Gastrocnemius medialis (tissue), 4 donors: ENCODE data around the gene SLC1A2. TPM values are rescaled to one million over a fixed set of nuclear protein-coding genes. Genes with fewer than 3 reads are reported as not detected.

Source experiments
- ATAC-seq, 2 donors: fragments of 150-250 bp; one replicate each; pipeline ENCODE4 v1.9.1; 2016
- DNase-seq, 2 donors: peaks; one replicate each; pipeline ENCODE4 v3.0.0-alpha.2; 2019
- H3K27ac ChIP-seq, 4 donors: fragments of 200-600 bp; sonication (generic); 1 replicate in 1 of 4; 2 replicates in 3 of 4; pipeline ENCODE4 v1.5.1; 2016 to 2018; ENCODE audit warnings: mild to moderate bottlenecking in 2 of 4, moderate library complexity in 1 of 4
- H3K27me3 ChIP-seq, 3 donors: fragments of 200-600 bp; sonication (generic) in 2 of 3; 1 replicate in 1 of 3; 2 replicates in 2 of 3; pipeline versions ENCODE4 v1.5.1 to v1.6.0; 2016 to 2019; ENCODE audit warnings: mild to moderate bottlenecking in 1 of 3, moderate library complexity in 1 of 3
- H3K36me3 ChIP-seq, 2 donors: fragments of 200-600 bp; sonication (generic) in 1 of 2; one replicate each; pipeline ENCODE4 v1.5.1; 2017 to 2018
- H3K4me1 ChIP-seq, 2 donors: fragments of 200-600 bp; sonication (generic) in 1 of 2; one replicate each; pipeline ENCODE4 v1.5.1; 2016 to 2017; ENCODE audit warnings: mild to moderate bottlenecking in 2 of 2
- H3K4me3 ChIP-seq, 4 donors: fragments of 200-600 bp; sonication (generic) in 3 of 4; 1 replicate in 1 of 4; 2 replicates in 3 of 4; pipeline ENCODE4 v1.5.1; 2016 to 2019; ENCODE audit warnings: mild to moderate bottlenecking in 2 of 4
- H3K9me3 ChIP-seq, 3 donors: fragments of 200-600 bp; sonication (generic) in 2 of 3; 1 replicate in 1 of 3; 2 replicates in 2 of 3; pipeline ENCODE4 v1.5.1; 2016 to 2019
- CTCF ChIP-seq, 5 experiments: fragments of 450-650 bp in 3 of 5; fragments of 200-600 bp in 2 of 5; sonication (generic) in 2 of 5; IDR thresholded peaks in 4 of 5; conservative IDR thresholded peaks in 1 of 5; 1 replicate in 4 of 5; 2 replicates in 1 of 5; pipeline ENCODE4 v1.5.1; 2016 to 2019; ENCODE audit warnings: antibody characterized with exemption in 5 of 5, mild to moderate bottlenecking in 3 of 5, moderate library complexity in 3 of 5
- POLR2A ChIP-seq, 2 donors: fragments of 450-650 bp; IDR thresholded peaks; one replicate each; pipeline ENCODE4 v1.6.1; 2017; ENCODE audit warnings: antibody characterized with exemption in 2 of 2, mild to moderate bottlenecking in 2 of 2, moderate library complexity in 2 of 2
- in situ Hi-C, 4 donors: fragments of 200-750 bp; cut with MboI; loops; one replicate each; pipeline versions ENCODE4 v1.15.0 to v1.8.0; 2017; ENCODE audit warnings: low sequenced_read_pairs in 4 of 4
- intact Hi-C: fragments of 100-400 bp; cut with DNase I; formaldehyde crosslinking; loops from one replicate; pipeline ENCODE4 v1.15.1; 2023; ENCODE audit warnings: low total_unique reads
- total RNA-seq, 4 donors: library from RNA; depleted of rRNA; stranded (reverse); fragments of >200 nt; gene quantifications; one replicate each; pipeline versions ENCODE4 v1.1.0 to v1.2.3, GENCODE V29; 2016

Gene SLC1A2
- total RNA-seq, 4 donors from 2014 or later = 0.15 to 1.1 (median 0.52) TPM

GRCh38 chr11:35207471-35208403, 211.6 kb downstream of the SLC1A2 start:
- intact Hi-C loops (no loop called here), in situ Hi-C loops (no loop called here)
- H3K4me3 ChIP-seq = no peak overlapping the region
- no peaks in the 10 kb centered on the region for H3K4me1 ChIP-seq
- peaks cover 0 to 6% of the 10 kb centered on the region in 2 donors for H3K36me3 ChIP-seq
- H3K27ac ChIP-seq = no peak overlapping the region
- no peak for ATAC-seq
- TF ChIP-seq CTCF (IDR thresholded peaks at IDR 0.05 in 4 of 5, conservative IDR thresholded peaks at IDR 0.05 in 1 of 5) = no peak
- TF ChIP-seq POLR2A (IDR thresholded peaks at IDR 0.05) = no peak
- no peak for DNase-seq
- no peaks in the 10 kb centered on the region for H3K9me3 ChIP-seq
- no peaks in the 10 kb centered on the region for H3K27me3 ChIP-seq

- Histone ChIP-seq H3K36me3 (peaks cover 0 to 7% of the 10 kb centered on the region in 2 donors), H3K27me3 (no peaks in the 10 kb centered on the region), H3K4me1 (no peaks in the 10 kb centered on the region), H3K9me3 (no peaks in the 10 kb centered on the region), H3K27ac (no peak overlapping the region), H3K4me3 (no peak overlapping the region)
- TF ChIP-seq CTCF (IDR thresholded peaks at IDR 0.05 in 4 of 5, conservative IDR thresholded peaks at IDR 0.05 in 1 of 5) = no peak
- in situ Hi-C loops = no loop called here
- ATAC-seq (no peak), DNase-seq (no peak)
- intact Hi-C loops = no loop called here
Observed at GRCh38 chr11:35206616-35207015, 212.7 kb downstream of the SLC1A2 start.

GRCh38 chr11:35204614-35205013, 214.7 kb downstream of the SLC1A2 start:
- peaks cover 0 to 13% of the 10 kb centered on the region in 2 donors for H3K36me3 ChIP-seq
- no peak overlapping the region for H3K4me3 ChIP-seq
- no peak for DNase-seq
- no peaks in the 10 kb centered on the region for H3K9me3 ChIP-seq
- no peak overlapping the region for H3K27ac ChIP-seq
- H3K4me1 ChIP-seq = no peaks in the 10 kb centered on the region
- in situ Hi-C loops = no loop called here
- no peaks in the 10 kb centered on the region for H3K27me3 ChIP-seq
- no peak for TF ChIP-seq POLR2A (IDR thresholded peaks at IDR 0.05)
- TF ChIP-seq CTCF (IDR thresholded peaks at IDR 0.05 in 4 of 5, conservative IDR thresholded peaks at IDR 0.05 in 1 of 5) = no peak
- intact Hi-C loops = no loop called here
- ATAC-seq = no peak

Other genes starting within 250 kb of the SLC1A2 start
- gene PAMR1, start 106.1 kb upstream of the SLC1A2 start, total RNA-seq = 1 to 10 TPM in 3 of 4 donors, under 1 TPM in 1; 0.49 to 3.2 (median 1.4) TPM
- 10 to 100 TPM in 1 of 4 donors, 1 to 10 TPM in 3; 1.5 to 10.8 (median 2.0) TPM for gene FJX1, start 198.9 kb upstream of the SLC1A2 start, total RNA-seq
- gene TRIM44, start 243.2 kb upstream of the SLC1A2 start, total RNA-seq = 10 to 100 TPM; 25.5 to 30.5 (median 26.2) TPM